ENCODE data around the gene CTNNA3. TPM values are rescaled to one million over a fixed set of nuclear protein-coding genes. Genes with fewer than 3 reads are reported as not detected.

CTNNA3 gene
- total RNA-seq, 4 donors from 2014 or later = 1.2 to 7.1 (median 1.3) TPM

DNA sequence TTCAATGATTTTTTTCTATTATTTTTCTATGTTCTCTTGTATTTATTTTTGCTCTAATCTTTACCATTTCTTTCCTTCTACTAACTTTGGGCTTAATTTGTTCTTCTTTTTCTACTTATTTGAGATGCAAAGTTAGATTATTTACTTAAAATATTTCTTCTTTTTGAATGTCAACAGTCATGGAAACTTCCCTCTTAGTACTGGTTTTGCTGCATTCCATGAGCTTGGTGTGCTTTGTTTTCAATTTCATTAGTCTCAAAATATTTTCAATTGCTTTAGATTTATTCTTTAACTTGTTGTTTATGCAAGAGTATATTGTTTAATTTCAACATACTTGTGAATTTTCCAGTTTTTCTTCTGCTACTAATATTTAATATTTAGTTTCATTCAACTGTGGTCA, 539.8 kb downstream of the CTNNA3 start:
- ATAC-seq (ENCODE audit: low FRiP score) = no peak
- DNase-seq (ENCODE audit: low spot score) = no peak
- TF ChIP-seq, protein P1, sequence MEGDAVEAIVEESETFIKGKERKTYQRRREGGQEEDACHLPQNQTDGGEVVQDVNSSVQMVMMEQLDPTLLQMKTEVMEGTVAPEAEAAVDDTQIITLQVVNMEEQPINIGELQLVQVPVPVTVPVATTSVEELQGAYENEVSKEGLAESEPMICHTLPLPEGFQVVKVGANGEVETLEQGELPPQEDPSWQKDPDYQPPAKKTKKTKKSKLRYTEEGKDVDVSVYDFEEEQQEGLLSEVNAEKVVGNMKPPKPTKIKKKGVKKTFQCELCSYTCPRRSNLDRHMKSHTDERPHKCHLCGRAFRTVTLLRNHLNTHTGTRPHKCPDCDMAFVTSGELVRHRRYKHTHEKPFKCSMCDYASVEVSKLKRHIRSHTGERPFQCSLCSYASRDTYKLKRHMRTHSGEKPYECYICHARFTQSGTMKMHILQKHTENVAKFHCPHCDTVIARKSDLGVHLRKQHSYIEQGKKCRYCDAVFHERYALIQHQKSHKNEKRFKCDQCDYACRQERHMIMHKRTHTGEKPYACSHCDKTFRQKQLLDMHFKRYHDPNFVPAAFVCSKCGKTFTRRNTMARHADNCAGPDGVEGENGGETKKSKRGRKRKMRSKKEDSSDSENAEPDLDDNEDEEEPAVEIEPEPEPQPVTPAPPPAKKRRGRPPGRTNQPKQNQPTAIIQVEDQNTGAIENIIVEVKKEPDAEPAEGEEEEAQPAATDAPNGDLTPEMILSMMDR (IDR thresholded peaks at IDR 0.05) = no peak

DNA sequence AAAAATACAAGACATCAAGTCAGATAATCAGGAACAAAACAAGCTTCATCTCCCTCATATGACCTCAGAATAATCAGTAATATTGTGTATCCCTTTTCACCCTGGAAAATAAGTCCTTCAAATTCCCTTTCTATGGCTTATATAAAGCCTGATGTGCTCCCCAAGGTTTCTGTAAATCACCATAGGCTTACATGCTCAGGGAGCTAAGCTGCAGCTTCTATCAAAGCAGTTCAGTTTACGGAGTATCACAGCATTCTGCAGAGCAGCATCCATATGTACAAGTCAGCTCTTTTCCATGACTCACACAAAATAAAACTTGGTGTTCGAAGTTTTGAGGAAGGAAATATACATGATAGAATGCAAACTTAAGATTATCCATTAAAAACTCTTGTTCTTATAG, 544.5 kb downstream of the CTNNA3 start:
- ATAC-seq (ENCODE audit: low FRiP score) = no peak
- no peak for DNase-seq (ENCODE audit: low spot score)
- TF ChIP-seq, protein P1 (IDR thresholded peaks at IDR 0.05) = no peak

DNA sequence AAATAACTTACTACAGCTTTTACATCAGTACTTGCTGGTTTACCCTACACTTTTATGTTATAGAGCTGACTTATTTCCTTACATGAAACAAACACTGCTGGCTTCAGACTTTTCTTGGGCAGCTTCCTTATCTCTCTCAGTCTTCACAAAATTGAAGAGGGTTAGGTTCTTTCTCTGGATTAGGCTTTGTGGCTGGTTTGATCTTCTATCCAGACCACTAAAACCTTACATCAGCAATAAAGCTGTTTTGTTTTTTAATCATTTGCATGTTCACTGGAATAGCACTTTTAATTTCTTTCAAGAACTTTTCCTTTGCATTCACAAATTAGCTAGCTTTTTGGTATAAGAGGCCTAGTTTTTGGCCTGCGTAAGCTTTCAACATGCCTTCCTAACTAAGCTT, 551.5 kb downstream of the CTNNA3 start:
- TF ChIP-seq, protein P1 (IDR thresholded peaks at IDR 0.05) = no peak
- DNase-seq (ENCODE audit: low spot score) (no peak), ATAC-seq (ENCODE audit: low FRiP score) (no peak)

DNA sequence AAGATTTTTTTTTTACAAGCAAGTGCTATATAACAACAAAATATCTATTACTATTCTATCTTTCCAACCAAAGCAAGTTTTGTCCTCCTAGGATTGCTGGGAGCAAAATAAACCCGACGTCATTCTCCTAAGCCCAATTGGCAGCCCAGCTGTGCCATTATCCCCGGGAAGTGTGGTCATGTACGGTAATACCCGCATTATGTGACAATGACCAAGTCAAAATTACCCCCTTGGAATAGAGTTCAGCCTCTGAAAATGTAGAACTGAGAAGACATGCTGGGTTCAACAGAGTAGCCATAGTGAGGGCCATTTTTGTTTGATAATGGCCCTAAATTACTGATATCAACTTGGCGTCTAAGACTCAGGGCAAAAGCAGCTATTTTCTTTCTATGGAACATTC, 554.7 kb downstream of the CTNNA3 start:
- ATAC-seq (ENCODE audit: low FRiP score) = no peak
- no peak for DNase-seq (ENCODE audit: low spot score)
- TF ChIP-seq, protein P1 (IDR thresholded peaks at IDR 0.05) = no peak

DNA sequence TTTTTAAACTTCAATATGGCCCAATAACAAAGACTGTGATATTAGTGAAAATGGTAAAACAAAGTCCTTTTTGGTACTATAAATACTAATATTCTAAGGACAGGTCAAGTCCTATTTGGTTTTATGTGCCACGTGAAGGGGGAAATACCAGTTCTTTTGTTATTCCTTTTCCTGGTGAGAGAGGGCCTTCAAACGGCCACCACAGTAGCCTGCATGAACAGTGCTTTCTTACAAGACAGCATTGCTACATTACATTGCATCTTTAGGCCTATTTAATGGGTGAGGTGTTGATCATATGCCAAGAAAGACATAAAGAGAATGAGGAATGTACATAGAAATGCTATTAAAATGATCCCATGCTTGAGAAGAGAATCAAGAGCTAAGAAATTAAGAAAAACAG, 555.4 kb downstream of the CTNNA3 start:
- no peak for DNase-seq (ENCODE audit: low spot score)
- TF ChIP-seq, protein P1 (IDR thresholded peaks at IDR 0.05) = no peak

DNA sequence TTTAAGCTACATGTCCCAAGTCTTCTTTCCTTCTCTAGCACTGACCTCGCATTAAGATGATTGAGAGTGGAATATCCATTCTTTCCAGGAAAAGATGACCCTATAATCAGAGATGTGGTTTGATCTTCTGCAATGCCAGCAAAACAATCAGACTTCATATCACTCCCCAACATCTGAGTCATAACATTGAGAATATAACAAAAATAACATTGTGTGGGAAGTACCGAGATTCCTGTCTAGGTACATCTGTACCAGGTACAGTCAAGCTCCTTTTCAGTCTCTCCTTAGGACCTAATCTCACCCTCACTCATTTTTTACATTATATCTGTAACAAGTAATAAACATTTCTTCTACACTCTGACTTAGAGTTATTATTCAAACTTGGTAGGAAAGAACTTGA, 568.6 kb downstream of the CTNNA3 start:
- DNase-seq (ENCODE audit: low spot score) (no peak), ATAC-seq (ENCODE audit: low FRiP score) (no peak)
- TF ChIP-seq, protein P1 (IDR thresholded peaks at IDR 0.05) = no peak

More for the DNA sequence above, 555.4 kb downstream of the CTNNA3 start:
- no peak for ATAC-seq (ENCODE audit: low FRiP score)

DNA sequence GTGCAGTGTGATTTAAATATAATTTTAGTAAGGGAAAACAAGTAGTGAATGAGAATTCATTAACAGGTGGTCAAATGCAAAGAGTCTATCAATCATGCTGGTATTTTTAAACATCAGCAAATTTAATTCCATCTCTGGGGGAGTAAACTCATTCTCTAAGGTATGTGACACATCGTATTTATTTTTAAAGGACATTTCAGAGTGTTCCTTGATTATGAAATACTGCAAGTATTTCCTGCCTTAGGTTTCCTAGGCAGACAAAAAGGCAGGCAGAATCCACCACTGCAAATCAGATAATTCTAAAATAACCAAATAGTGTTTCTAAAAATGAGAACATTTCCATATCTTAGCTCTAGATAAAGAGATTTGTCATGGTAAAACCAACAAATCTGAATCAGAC, 576.3 kb downstream of the CTNNA3 start:
- no peak for ATAC-seq (ENCODE audit: low FRiP score)
- TF ChIP-seq, protein P1 (IDR thresholded peaks at IDR 0.05) = no peak
- no peak for DNase-seq (ENCODE audit: low spot score)

Measured in omental fat pad (tissue), 4 donors.